ENCODE measurements around the gene MEGF9. TPM values are rescaled to one million over a fixed set of nuclear protein-coding genes. Genes with fewer than 3 reads are reported as not detected.
"Not testable (repeated sequence)": the region's sequence is repeated elsewhere in the genome, so short reads cannot be mapped to it uniquely, and the experiment has no call there.

MEGF9 gene
- total RNA-seq, 2 donors from 2014 or later = 15.3 to 23.8 TPM

GRCh38 chr9:120630333-120630732 lies 83.9 kb downstream of the MEGF9 start:
- no peak overlapping the region for H3K27ac ChIP-seq

DNA sequence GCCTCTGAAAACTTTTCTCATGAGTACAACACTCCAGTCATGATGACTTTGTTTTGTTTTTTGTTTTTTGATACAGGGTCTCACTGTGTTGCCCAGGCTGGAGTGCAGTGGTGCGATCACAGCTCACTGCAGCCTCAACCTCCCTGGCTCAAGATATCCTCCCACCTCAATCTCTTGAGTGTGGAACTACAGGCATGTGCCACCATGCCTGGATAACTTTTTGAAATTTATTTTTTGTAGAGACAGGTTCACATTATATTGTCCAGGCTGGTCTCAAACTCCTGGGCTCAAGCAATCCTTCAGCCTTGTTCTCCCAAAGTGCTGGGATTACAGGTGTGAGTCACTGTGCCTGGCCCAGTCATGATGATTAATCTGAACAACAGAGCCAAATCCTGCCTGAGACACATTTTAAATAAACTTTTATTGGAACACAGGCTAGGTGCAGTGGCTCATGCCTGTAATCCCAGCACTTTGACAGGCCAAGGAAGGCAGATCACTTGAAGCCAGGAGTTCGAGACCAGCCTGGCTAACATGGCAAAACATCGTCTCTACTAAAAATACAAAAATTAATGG lies 85.3 kb downstream of the MEGF9 start:
- not testable (repeated sequence) for H3K4me3 ChIP-seq; H3K9me3 ChIP-seq; H3K36me3 ChIP-seq; DNase-seq (ENCODE audit: low spot score); H3K27me3 ChIP-seq; H3K27ac ChIP-seq; H3K4me1 ChIP-seq

More at GRCh38 chr9:120630333-120630732, 83.9 kb downstream of the MEGF9 start:
- no peak for DNase-seq (ENCODE audit: low spot score)
- H3K9me3 ChIP-seq = peaks cover 0 to 7% of the 10 kb centered on the region in 2 donors
- no peak overlapping the region for H3K4me3 ChIP-seq
- H3K36me3 ChIP-seq = no peaks in the 10 kb centered on the region
- H3K27me3 ChIP-seq = no peaks in the 10 kb centered on the region
- TF ChIP-seq CTCF (IDR thresholded peaks at IDR 0.05) = no peak
- no peaks in the 10 kb centered on the region for H3K4me1 ChIP-seq

- no peak for DNase-seq (ENCODE audit: low spot score)
- Histone ChIP-seq H3K27ac (no peak overlapping the region), H3K9me3 (no peaks in the 10 kb centered on the region), H3K4me1 (no peaks in the 10 kb centered on the region), H3K4me3 (no peak overlapping the region), H3K27me3 (no peaks in the 10 kb centered on the region), H3K36me3 (no peaks in the 10 kb centered on the region)
- TF ChIP-seq CTCF (IDR thresholded peaks at IDR 0.05) = no peak
Measured at GRCh38 chr9:120628207-120628924, 85.9 kb downstream of the MEGF9 start.

DNA sequence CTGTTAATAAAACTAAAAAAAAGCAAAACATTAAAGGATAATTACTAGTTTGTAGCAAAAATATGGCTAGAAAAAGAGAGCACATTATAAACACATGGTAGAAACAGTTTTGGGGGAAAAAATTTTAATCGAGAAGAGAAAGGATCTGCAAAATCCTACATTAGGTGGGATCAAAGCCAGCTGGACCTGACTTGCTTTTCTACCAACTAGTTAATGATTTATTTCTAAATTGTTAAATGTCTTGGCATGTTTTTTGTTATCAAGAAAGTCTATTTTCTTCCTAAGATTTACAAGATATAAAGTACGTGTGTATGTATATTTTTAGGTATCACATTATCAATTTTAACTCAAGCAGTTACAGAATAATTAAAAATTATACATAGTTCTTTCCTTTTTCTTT lies 87.2 kb downstream of the MEGF9 start:
- H3K4me1 ChIP-seq = no peaks in the 10 kb centered on the region
- TF ChIP-seq CTCF (IDR thresholded peaks at IDR 0.05) = no peak
- no peaks in the 10 kb centered on the region for H3K27me3 ChIP-seq
- no peak overlapping the region for H3K4me3 ChIP-seq
- no peaks in the 10 kb centered on the region for H3K36me3 ChIP-seq
- no peak overlapping the region for H3K27ac ChIP-seq
- no peaks in the 10 kb centered on the region for H3K9me3 ChIP-seq
- no peak for DNase-seq (ENCODE audit: low spot score)

- DNase-seq (ENCODE audit: low spot score) = no peak
- Histone ChIP-seq H3K9me3 (no peaks in the 10 kb centered on the region), H3K27me3 (no peaks in the 10 kb centered on the region), H3K27ac (no peak overlapping the region), H3K36me3 (no peaks in the 10 kb centered on the region), H3K4me1 (no peaks in the 10 kb centered on the region), H3K4me3 (no peak overlapping the region)
- no peak for TF ChIP-seq CTCF (IDR thresholded peaks at IDR 0.05)
Measured at GRCh38 chr9:120626512-120626911, 87.8 kb downstream of the MEGF9 start.

GRCh38 chr9:120625222-120625621 lies 89.0 kb downstream of the MEGF9 start:
- DNase-seq (ENCODE audit: low spot score) = no peak
- Histone ChIP-seq H3K27ac (no peak overlapping the region), H3K9me3 (no peaks in the 10 kb centered on the region), H3K27me3 (no peaks in the 10 kb centered on the region), H3K4me1 (no peaks in the 10 kb centered on the region), H3K4me3 (no peak overlapping the region), H3K36me3 (peaks cover 4% of the 10 kb centered on the region)
- TF ChIP-seq CTCF (IDR thresholded peaks at IDR 0.05) = no peak
